Left lung (tissue), 10 donors: Measurements from ENCODE around the gene GLO1. TPM values are rescaled to one million over a fixed set of nuclear protein-coding genes. Genes with fewer than 3 reads are reported as not detected.

Source experiments
- ATAC-seq: fragments of 200-7000 bp; cut with Tn5 transposase; one replicate; pipeline ENCODE4 v1.9.1; 2020; ENCODE audit warnings: moderate library complexity
- DNase-seq, 4 donors: peaks; one replicate each; pipeline ENCODE4 v3.0.0-alpha.2; 2013 to 2020
- H3K27ac ChIP-seq, 2 donors: fragments of 200-600 bp; sonication (generic) in 1 of 2; one replicate each; pipeline versions ENCODE4 v1.5.0 to v1.8.0; 2020 to 2021
- H3K27me3 ChIP-seq, 2 donors: fragments of 200-600 bp; sonication (generic) in 1 of 2; one replicate each; pipeline versions ENCODE4 v1.5.0 to v1.8.0; 2020 to 2021
- H3K36me3 ChIP-seq, 2 donors: fragments of 200-600 bp; sonication (generic) in 1 of 2; one replicate each; pipeline versions ENCODE4 v1.5.0 to v1.8.0; 2020 to 2021
- H3K4me1 ChIP-seq, 2 donors: fragments of 200-600 bp; one replicate each; pipeline ENCODE4 v1.8.0; 2021
- H3K4me3 ChIP-seq, 2 donors: fragments of 200-600 bp; sonication (generic) in 1 of 2; one replicate each; pipeline versions ENCODE4 v1.5.0 to v1.8.0; 2020 to 2021; ENCODE audit warnings: mild to moderate bottlenecking in 1 of 2
- H3K9me3 ChIP-seq, 2 donors: fragments of 200-600 bp; sonication (generic) in 1 of 2; one replicate each; pipeline versions ENCODE4 v1.5.0 to v1.8.0; 2020 to 2021
- CTCF ChIP-seq, 2 donors: fragments of 200-600 bp; sonication (generic) in 1 of 2; IDR thresholded peaks; one replicate each; pipeline versions ENCODE4 v1.5.0 to v1.8.0; 2021; ENCODE audit warnings: antibody characterized with exemption in 2 of 2
- intact Hi-C, 2 donors: fragments of 100-400 bp; cut with DNase I; formaldehyde crosslinking; loops; one replicate each; pipeline versions ENCODE4 v1.11.2 to v1.14.2; 2022
- polyA plus RNA-seq, 6 donors: library from polyadenylated mRNA; unstranded; fragments of 120-200 nt; gene quantifications; one replicate each; pipeline ENCODE4 v1.2.1, GENCODE V29; 2013; ENCODE audit not compliant: insufficient read length in 6 of 6
- total RNA-seq, 2 donors: library from RNA; stranded (reverse); fragmentation: NEBNext Ultra II Directional; extraction: Animal tissue kit (Norgen Biotek cat#: 25700); gene quantifications; one replicate each; pipeline ENCODE4 v1.2.1, GENCODE V29; 2021
- donor health status: DM: no; HTN: yes; CAD: no.
- donor health status: DM: no; HTN: no; CAD: no.

GLO1 gene
- total and polyA plus RNA-seq, 8 donors = 88.8 to 130 (median 118) TPM

- DNase-seq (no peak), ATAC-seq (no peak)
- H3K27me3 ChIP-seq = no peaks in the 10 kb centered on the region
- intact Hi-C loops = no loop called here
- H3K4me3 ChIP-seq = no peak overlapping the region
- H3K4me1 ChIP-seq = no peaks in the 10 kb centered on the region
- no peaks in the 10 kb centered on the region for H3K36me3 ChIP-seq
- TF ChIP-seq CTCF (IDR thresholded peaks at IDR 0.05) = no peak
- no peak overlapping the region for H3K27ac ChIP-seq
- no peaks in the 10 kb centered on the region for H3K9me3 ChIP-seq
Measured at GRCh38 chr6:38724343-38724742, 21.4 kb upstream of the GLO1 start.

GRCh38 chr6:38723783-38724182 lies 20.8 kb upstream of the GLO1 start:
- no peak for ATAC-seq
- no peaks in the 10 kb centered on the region for H3K27me3 ChIP-seq
- H3K36me3 ChIP-seq = no peaks in the 10 kb centered on the region
- intact Hi-C loops = no loop called here
- no peaks in the 10 kb centered on the region for H3K9me3 ChIP-seq
- H3K27ac ChIP-seq = no peak overlapping the region
- TF ChIP-seq CTCF (IDR thresholded peaks at IDR 0.05) = no peak
- no peaks in the 10 kb centered on the region for H3K4me1 ChIP-seq
- no peak overlapping the region for H3K4me3 ChIP-seq
- no peak for DNase-seq

DNA sequence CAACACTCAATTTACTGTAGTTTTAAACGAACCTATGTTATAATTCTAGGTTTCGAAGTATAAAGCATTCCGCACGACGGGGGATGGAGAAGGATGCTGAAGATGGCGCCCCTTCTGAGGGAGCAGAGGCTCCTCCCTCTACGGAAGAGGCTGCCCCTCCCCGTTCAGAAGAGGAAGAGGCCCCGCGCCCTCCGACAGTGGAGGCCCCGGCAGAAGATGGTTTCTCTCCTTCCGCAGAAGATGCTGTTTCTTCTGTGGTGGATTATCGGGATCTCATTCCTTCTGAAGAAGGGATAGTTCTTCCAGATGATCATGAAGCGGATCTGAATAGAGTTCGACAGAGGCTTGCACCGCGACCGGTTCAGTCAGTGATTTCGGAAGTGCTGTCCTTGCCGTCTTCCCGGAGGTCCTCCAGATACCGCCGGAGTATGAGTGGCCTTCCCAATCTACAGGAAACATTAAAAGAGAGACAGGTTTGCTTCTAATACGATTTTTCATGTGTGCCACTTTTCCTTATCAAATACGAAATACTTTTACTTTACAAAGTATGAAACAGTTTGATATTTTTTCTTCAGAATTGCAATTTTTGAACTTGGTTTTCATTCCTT lies 19.9 kb upstream of the GLO1 start:
- Histone ChIP-seq H3K27me3 (no peaks in the 10 kb centered on the region), H3K27ac (no peak overlapping the region), H3K36me3 (no peaks in the 10 kb centered on the region), H3K9me3 (no peaks in the 10 kb centered on the region), H3K4me3 (no peak overlapping the region), H3K4me1 (no peaks in the 10 kb centered on the region)
- intact Hi-C loops = no loop called here
- DNase-seq (no peak), ATAC-seq (no peak)
- no peak for TF ChIP-seq CTCF (IDR thresholded peaks at IDR 0.05)

DNA sequence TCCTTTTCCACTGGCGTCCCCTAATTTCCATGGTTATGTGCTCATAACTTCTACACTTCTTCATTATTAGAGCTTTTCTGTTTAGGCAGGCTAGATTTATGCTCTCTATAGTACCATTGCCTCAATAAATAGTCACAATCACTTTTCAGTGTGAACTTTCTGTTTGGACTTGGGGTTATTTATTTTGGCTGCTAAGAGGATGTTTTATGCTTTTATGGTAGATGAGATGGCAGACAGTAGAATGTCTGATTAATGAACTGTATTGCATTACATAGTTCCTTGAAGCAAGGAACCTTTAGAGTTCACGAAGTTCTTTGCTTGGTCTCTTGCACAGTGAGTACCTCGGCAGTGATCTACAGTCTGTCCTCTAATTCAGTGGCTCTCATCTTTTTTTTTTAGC lies 19.1 kb upstream of the GLO1 start:
- no peak for ATAC-seq
- Histone ChIP-seq H3K4me1 (no peaks in the 10 kb centered on the region), H3K9me3 (no peaks in the 10 kb centered on the region), H3K36me3 (no peaks in the 10 kb centered on the region), H3K4me3 (no peak overlapping the region), H3K27ac (no peak overlapping the region), H3K27me3 (peaks cover 0 to 6% of the 10 kb centered on the region in 2 donors)
- DNase-seq = no peak
- no peak for TF ChIP-seq CTCF (IDR thresholded peaks at IDR 0.05)
- intact Hi-C loops = no loop called here

DNA sequence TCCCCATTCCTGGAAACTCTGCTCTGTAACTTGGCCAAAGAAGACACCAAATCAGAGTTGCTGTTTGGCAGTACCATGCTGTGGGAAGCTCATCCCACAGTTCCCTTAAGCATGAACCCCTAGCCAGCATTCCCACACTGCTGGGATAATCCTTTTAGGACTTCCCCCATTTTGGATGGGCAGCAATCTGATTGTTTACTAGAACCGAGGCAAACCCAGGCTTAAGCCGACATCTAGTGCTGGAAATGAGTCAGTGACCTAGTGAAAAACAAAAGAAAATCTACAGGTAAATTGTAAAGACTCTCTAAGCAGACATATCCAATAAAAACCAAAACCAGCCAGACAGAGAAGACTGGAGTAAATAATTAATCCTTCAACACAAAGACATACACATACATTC lies 17.4 kb upstream of the GLO1 start:
- Histone ChIP-seq H3K27me3 (peaks cover under 1 to 23% of the 10 kb centered on the region in 2 donors), H3K4me3 (no peak overlapping the region), H3K27ac (no peak overlapping the region), H3K4me1 (peaks cover 0 to 1% of the 10 kb centered on the region in 2 donors), H3K9me3 (no peaks in the 10 kb centered on the region), H3K36me3 (no peaks in the 10 kb centered on the region)
- no peak for DNase-seq
- intact Hi-C loops = no loop called here
- no peak for ATAC-seq
- TF ChIP-seq CTCF (IDR thresholded peaks at IDR 0.05) = no peak
